Muscle of back (tissue), 11 donors: ENCODE measurements around the gene CTXN3. TPM values are rescaled to one million over a fixed set of nuclear protein-coding genes. Genes with fewer than 3 reads are reported as not detected.

Source experiments
- DNase-seq, 3 donors: peaks; one replicate each; pipeline versions ENCODE4 v3.0.0 to v3.0.0-alpha.2; 2013
- polyA plus RNA-seq, 10 donors: library from polyadenylated mRNA; unstranded; fragments of 120-200 nt; gene quantifications; one replicate each; pipeline ENCODE4 v1.2.1, GENCODE V29; 2013; ENCODE audit not compliant: insufficient read length in 10 of 10

Gene CTXN3
- polyA plus RNA-seq, 10 donors = 0.80 to 3.1 (median 1.2) TPM; not detected in 1

- DNase-seq = peak in 1 of 3 donors; percentile 72
These were observed 47.8 kb downstream of the CTXN3 start for GRCh38 chr5:127696683-127697082.

- no peak for DNase-seq
These were observed 49.2 kb downstream of the CTXN3 start for GRCh38 chr5:127697894-127698600.

GRCh38 chr5:127699416-127699815, 50.5 kb downstream of the CTXN3 start:
- DNase-seq = no peak

GRCh38 chr5:127700237-127700766, 51.4 kb downstream of the CTXN3 start:
- no peak for DNase-seq

- no peak for DNase-seq
These were observed 53.6 kb downstream of the CTXN3 start for GRCh38 chr5:127702434-127702833.

- peak in 1 of 3 donors; percentile 41 for DNase-seq
These were observed 54.2 kb downstream of the CTXN3 start, which contains the start of gene CCDC192 for GRCh38 chr5:127702926-127703561. Gene CCDC192, plus strand, starts transcription at chr5:127703391. Its CDS starts 55 bp downstream, at chr5:127703446.

- peak; percentile 36 to 66 (median 62) for DNase-seq
These were observed 56.4 kb downstream of the CTXN3 start for GRCh38 chr5:127705120-127705892.

- peak in 1 of 3 donors; percentile 18 for DNase-seq
These were observed 57.8 kb downstream of the CTXN3 start for GRCh38 chr5:127706691-127707090.

GRCh38 chr5:127707209-127707608, 58.3 kb downstream of the CTXN3 start:
- peak in 1 of 3 donors; percentile 43 for DNase-seq

Other genes starting within 250 kb of the CTXN3 start
- 10 to 100 TPM; 47.6 to 67.6 (median 60.9) TPM for gene PRRC1, start 131.4 kb upstream of the CTXN3 start, polyA plus RNA-seq
- 1 to 10 TPM in 4 of 10 donors, under 1 TPM in 6; 0.24 to 1.2 (median 0.49) TPM for gene CCDC192, start 54.3 kb downstream of the CTXN3 start, polyA plus RNA-seq